Endodermal cell (in vitro differentiated cells): Measurements from ENCODE around the gene PROM1. TPM values are rescaled to one million over a fixed set of nuclear protein-coding genes. Genes with fewer than 3 reads are reported as not detected.

Source experiments
- DNase-seq: peaks from one replicate; pipeline ENCODE4 v3.0.0-alpha.2; 2017
- H3K27ac ChIP-seq: 2 replicates; pipeline ENCODE4 v1.5.1; 2013; ENCODE audit warnings: mild to moderate bottlenecking, low read depth, low read length, moderate library complexity
- H3K27me3 ChIP-seq: 2 replicates; pipeline ENCODE4 v1.6.1; 2013; ENCODE audit warnings: mild to moderate bottlenecking, low read length, moderate library complexity; ENCODE audit not compliant: insufficient read depth, control insufficient read depth, poor library complexity, severe bottlenecking
- H3K36me3 ChIP-seq: 2 replicates; pipeline ENCODE4 v1.7.0; 2013; ENCODE audit warnings: mild to moderate bottlenecking, low read length, moderate library complexity; ENCODE audit not compliant: control insufficient read depth, insufficient read depth
- H3K4me1 ChIP-seq: one replicate; pipeline ENCODE4 v1.7.0; 2013; ENCODE audit warnings: low read length; ENCODE audit not compliant: control insufficient read depth, insufficient read depth
- H3K4me3 ChIP-seq: 2 replicates; pipeline ENCODE4 v1.5.1; 2013; ENCODE audit warnings: mild to moderate bottlenecking, low read length, moderate library complexity
- H3K9ac ChIP-seq: 2 replicates; pipeline ENCODE4 v1.6.1; 2013; ENCODE audit warnings: mild to moderate bottlenecking, low read length, moderate library complexity; ENCODE audit not compliant: poor library complexity, severe bottlenecking; ENCODE audit errors: extremely low read depth
- H3K9me3 ChIP-seq: 2 replicates; pipeline ENCODE4 v1.6.1; 2013; ENCODE audit warnings: mild to moderate bottlenecking, low read length, moderate library complexity; ENCODE audit not compliant: control insufficient read depth
- H3K27ac Mint-ChIP-seq: 2 replicates; pipeline ENCODE4 v1.8.0; 2020; ENCODE audit warnings: mixed read lengths
- H3K27me3 Mint-ChIP-seq: 2 replicates; pipeline ENCODE4 v1.8.0; 2021; ENCODE audit warnings: mild to moderate bottlenecking, mixed read lengths; ENCODE audit not compliant: insufficient read depth
- H3K36me3 Mint-ChIP-seq: 2 replicates; pipeline ENCODE4 v1.8.0; 2020; ENCODE audit warnings: low read depth, mixed read lengths
- H3K4me1 Mint-ChIP-seq: 2 replicates; pipeline ENCODE4 v1.8.0; 2020; ENCODE audit warnings: mixed read lengths
- H3K4me3 Mint-ChIP-seq: 2 replicates; pipeline ENCODE4 v1.8.0; 2020; ENCODE audit warnings: mild to moderate bottlenecking, moderate library complexity, mixed read lengths
- H3K9me3 Mint-ChIP-seq: 2 replicates; pipeline ENCODE4 v1.8.0; 2020; ENCODE audit warnings: mild to moderate bottlenecking, mixed read lengths
- WGBS, 2 experiments: methylation state at CpG; one replicate each; pipeline versions ENCODE4 v1.1.5 to v1.1.7; 2013; ENCODE audit warnings: missing lambda C conversion rate in 2 of 2, mixed read lengths in 1 of 2; ENCODE audit not compliant: insufficient coverage in 1 of 2, insufficient read length in 1 of 2; 5-methylcytosine and 5-hydroxymethylcytosine counted together
- total RNA-seq, 2 donors: library from RNA; stranded (reverse); fragmentation: NEBNext Ultra II Directional in 1 of 2; extraction: Animal tissue kit (Norgen Biotek cat#: 25700) in 1 of 2; gene quantifications; 2 replicates in 1 of 2; 3 replicates in 1 of 2; pipeline ENCODE4 v1.2.1, GENCODE V29; 2021
- TF ChIP-seq, protein P1 (sequence below): fragments of 200-600 bp; sonication (generic); conservative IDR thresholded peaks from 2 replicates; pipeline ENCODE4 v1.5.0; 2021; ENCODE audit warnings: antibody characterized with exemption, mild to moderate bottlenecking

PROM1 gene
- total RNA-seq, 2 donors from 2014 or later = 38.6 to 51.6 TPM

DNA sequence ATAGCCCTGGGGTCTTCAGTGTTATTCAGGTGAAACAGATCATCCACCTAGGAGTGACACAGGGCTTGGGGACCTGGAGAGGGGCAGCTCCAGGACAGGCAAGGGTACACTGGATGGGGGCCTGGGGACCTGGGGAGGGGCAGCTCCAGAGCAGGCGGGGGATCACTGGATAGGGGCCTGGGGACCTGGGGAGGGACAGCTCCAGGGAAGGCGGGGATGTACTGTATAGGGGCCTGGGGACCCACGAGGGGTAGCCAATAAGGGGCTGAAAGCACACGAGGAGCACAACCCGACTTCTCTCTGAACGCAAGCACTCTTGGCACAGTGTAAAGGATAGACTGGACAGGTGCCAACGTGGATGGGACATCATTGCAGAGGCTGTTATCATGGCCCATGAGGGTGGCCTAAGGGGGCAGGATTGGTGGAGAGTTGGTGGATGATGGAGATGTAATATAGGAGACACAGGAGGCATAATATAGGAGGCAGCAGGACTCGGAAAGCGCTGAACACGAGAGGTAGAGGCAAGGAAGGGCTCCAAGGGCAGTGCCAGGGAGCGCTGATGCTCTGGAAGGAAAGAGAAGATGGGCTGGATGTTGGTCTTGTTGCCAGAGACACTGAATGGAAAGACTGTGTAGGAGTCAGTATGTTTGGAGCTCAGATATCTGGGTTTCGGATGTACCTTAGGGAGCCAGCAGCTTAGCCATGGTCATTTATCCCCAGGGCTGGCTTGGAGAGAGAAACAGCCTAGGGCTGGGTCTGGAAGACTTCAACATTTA, 82.9 kb downstream of the PROM1 start:
- Mint-ChIP-seq H3K9me3 (no peaks in the 10 kb centered on the region), H3K4me1 (peaks cover 5% of the 10 kb centered on the region), H3K4me3 (no peak overlapping the region), H3K27ac (no peak overlapping the region), H3K36me3 (peaks cover 7% of the 10 kb centered on the region), H3K27me3 (no peaks in the 10 kb centered on the region)
- no peak overlapping the region for H3K27ac ChIP-seq
- no peaks in the 10 kb centered on the region for H3K9me3 ChIP-seq
- no peak overlapping the region for H3K4me3 ChIP-seq
- TF ChIP-seq, protein P1, sequence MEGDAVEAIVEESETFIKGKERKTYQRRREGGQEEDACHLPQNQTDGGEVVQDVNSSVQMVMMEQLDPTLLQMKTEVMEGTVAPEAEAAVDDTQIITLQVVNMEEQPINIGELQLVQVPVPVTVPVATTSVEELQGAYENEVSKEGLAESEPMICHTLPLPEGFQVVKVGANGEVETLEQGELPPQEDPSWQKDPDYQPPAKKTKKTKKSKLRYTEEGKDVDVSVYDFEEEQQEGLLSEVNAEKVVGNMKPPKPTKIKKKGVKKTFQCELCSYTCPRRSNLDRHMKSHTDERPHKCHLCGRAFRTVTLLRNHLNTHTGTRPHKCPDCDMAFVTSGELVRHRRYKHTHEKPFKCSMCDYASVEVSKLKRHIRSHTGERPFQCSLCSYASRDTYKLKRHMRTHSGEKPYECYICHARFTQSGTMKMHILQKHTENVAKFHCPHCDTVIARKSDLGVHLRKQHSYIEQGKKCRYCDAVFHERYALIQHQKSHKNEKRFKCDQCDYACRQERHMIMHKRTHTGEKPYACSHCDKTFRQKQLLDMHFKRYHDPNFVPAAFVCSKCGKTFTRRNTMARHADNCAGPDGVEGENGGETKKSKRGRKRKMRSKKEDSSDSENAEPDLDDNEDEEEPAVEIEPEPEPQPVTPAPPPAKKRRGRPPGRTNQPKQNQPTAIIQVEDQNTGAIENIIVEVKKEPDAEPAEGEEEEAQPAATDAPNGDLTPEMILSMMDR = no peak
- no peak overlapping the region for H3K9ac ChIP-seq
- WGBS, 2 experiments = 89 to 90% methylated on average over 7 to 12 of the region's 12 CpGs
- H3K27me3 ChIP-seq = no peaks in the 10 kb centered on the region
- H3K4me1 ChIP-seq = no peaks in the 10 kb centered on the region
- no peak for DNase-seq
- no peaks in the 10 kb centered on the region for H3K36me3 ChIP-seq

DNA sequence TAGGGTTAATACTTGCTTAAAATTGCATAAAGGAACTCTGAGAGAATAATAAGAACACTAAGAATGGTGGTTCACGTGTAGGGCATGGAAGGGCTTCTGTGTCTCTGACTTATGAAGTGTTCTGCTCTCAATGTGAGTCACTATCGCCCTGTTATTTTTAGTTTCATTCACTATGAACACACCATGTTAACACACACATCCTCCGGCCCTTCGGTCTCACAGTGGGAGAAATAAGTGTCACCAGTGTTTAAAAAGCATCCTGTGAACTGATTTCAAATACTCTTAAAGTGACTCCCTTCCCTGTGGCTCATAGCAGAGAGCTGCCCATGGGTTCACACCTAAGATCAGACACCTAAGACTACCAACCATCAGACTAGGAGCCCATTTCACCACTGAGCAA, 87.0 kb downstream of the PROM1 start:
- Mint-ChIP-seq H3K36me3 (peaks cover 12% of the 10 kb centered on the region), H3K27me3 (no peaks in the 10 kb centered on the region), H3K9me3 (no peaks in the 10 kb centered on the region), H3K27ac (no peak overlapping the region), H3K4me3 (no peak overlapping the region), H3K4me1 (no peaks in the 10 kb centered on the region)
- Histone ChIP-seq H3K27me3 (no peaks in the 10 kb centered on the region), H3K9me3 (no peaks in the 10 kb centered on the region), H3K27ac (no peak overlapping the region), H3K36me3 (no peaks in the 10 kb centered on the region), H3K4me3 (no peak overlapping the region), H3K4me1 (no peaks in the 10 kb centered on the region), H3K9ac (no peak overlapping the region)
- WGBS, 2 experiments = 94 to 100% methylated on average over 2 to 4 of the region's 4 CpGs
- DNase-seq = no peak
- TF ChIP-seq, protein P1 = no peak

DNA sequence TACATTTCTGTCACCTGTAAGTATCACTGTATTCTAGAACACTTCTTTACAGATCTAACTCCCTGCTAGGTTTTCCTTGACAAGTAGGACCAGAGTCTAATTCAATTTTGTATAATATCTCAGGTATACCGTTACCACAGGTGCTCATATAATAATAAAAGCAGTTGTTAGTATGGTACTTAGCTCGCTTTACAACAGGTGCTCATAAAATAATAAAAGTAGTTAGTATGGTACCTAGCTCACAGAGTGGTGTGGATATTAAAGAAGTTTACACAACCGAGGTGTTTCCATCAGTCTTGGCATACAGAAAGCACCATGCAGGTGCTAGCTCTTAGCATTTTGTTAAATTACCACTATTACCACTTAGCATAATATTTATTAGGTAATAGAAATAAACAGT, 88.0 kb downstream of the PROM1 start:
- Mint-ChIP-seq H3K27me3 (no peaks in the 10 kb centered on the region), H3K9me3 (no peaks in the 10 kb centered on the region), H3K27ac (no peak overlapping the region), H3K4me3 (no peak overlapping the region), H3K36me3 (peaks cover 16% of the 10 kb centered on the region), H3K4me1 (no peaks in the 10 kb centered on the region)
- Histone ChIP-seq H3K36me3 (no peaks in the 10 kb centered on the region), H3K9me3 (no peaks in the 10 kb centered on the region), H3K27me3 (no peaks in the 10 kb centered on the region), H3K9ac (no peak overlapping the region), H3K4me3 (no peak overlapping the region), H3K4me1 (no peaks in the 10 kb centered on the region), H3K27ac (no peak overlapping the region)
- 93% methylated on average over 2 to 3 of the region's 3 CpGs for WGBS, 2 experiments
- no peak for DNase-seq
- TF ChIP-seq, protein P1 = no peak
